GM19239 (cell line): ENCODE measurements around the gene GALNT9.

Experiments used
- DNase-seq: peaks from one replicate; pipeline ENCODE4 v3.0.0; 2011; ENCODE audit warnings: low spot score; ENCODE audit not compliant: insufficient read length
- FAIRE-seq: peaks from 2 replicates; lab custom pipeline; 2011; peaks lifted over from hg19 to GRCh38; lab: Jason Lieb, UNC

The GALNT9 gene

DNA sequence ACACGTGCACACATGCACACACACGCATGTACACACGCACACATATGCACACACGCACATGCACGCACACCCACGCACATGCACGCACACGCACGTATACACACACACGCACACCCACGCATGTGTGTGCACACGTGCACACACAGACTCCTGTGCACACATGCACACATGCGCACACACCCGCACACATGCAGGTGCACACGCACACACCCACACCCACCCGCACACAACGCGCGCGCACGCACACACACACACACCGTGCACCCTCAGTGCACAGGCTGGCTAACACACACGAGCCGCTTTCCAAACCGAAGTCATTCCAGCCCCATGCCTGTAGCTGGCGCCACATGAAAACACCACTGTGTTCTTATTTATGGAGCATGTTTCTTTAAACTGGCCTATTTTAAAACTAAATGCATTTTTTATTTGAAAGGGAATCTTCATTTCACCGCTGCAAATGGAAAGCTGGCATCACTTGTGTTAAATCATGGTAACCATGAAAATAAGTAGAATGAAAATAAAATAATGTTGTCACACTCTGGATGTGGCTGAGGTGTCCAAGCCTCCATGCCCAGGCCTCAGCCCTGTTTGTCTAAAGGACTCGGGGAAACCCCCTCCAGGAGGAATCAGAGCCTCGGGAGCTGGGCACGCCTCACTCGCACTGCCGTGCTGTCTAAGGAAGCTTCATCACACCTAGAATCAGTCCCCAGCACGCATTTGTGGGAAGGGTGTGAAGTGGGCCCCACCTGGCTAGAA lies 45.1 kb downstream of the GALNT9 start:
- DNase-seq, result no peak
- no peak for FAIRE-seq

DNA sequence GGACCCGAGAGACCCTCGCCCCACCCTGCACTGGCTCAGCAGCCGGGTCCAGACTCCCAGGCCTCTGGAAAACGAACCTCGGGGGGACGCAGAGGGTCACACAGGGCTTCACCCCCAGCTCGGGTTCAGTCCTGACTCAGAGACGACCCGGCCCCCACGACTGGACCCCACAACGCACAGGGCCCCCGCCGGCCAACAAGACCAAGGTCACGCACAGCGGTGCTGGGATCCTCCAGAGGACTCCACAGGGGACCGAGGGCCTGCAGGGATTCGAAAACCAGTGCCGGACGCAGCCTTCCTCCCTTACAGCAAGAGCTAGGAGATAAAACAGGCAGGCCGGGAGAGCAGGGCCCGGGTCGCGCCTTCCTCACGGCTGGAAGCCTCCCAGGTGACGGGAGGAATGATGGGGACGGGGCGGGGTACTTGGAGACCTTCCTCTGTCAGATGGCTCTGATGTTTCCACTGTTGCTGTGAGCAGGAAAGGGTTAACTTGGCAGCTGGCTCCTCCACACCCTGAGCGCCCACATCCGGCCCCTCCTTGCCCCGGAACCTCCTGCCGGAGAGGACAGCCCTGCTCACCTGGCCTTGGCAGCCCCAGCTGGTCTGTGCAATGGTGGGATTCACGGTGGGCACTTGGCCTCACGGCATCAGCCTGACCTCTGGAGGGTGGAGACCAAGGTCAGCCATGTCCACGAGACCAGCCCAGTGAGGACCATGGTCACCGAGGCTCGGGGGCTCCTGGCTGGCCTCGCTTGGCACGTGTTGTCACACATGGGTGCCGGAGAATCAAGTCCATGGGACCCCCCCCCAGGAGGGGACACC lies 46.2 kb downstream of the GALNT9 start:
- FAIRE-seq (no peak), DNase-seq (no peak)

DNA sequence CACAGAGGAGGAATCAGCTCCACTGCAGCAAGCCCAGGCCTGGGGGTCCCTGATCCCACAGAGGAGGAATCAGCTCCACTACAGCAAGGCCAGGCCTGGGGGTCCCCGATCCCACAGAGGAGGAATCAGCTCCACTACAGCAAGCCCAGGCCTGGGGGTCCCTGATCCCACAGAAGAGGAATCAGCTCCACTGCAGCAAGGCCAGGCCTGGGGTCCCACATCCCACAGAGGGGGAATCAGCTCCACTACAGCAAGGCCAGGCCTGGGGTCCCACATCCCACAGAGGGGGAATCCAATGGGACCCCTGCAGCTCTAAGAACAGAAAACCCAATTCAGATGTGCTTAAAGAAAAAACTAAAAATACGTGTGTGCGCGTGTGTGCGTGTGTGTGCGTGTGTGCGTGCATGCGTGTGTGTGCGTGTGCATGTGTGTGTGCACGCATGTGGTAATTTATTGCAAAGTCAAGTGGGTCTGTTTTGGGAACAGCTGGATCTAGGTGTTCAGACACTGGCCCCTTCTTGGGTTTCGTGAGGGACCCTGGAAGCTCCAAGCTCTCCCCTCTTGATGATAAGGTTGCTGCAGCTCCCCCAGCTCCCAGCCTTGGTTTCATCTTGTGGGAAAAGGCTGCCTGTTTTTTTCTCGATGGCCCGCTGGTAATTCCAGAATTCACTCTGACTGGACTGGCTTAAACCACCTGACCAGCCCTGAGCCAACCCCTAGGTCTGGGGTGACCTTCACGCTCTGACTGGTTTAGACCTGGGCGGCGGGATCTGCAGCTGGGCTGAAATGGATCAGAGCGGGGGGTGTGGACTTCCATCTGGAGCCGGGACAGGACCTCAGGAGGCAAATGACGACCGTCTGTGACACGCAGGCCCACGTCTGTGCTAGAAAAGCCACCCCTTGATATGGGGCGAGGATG lies 47.1 kb downstream of the GALNT9 start:
- no peak for DNase-seq
- no peak for FAIRE-seq

DNA sequence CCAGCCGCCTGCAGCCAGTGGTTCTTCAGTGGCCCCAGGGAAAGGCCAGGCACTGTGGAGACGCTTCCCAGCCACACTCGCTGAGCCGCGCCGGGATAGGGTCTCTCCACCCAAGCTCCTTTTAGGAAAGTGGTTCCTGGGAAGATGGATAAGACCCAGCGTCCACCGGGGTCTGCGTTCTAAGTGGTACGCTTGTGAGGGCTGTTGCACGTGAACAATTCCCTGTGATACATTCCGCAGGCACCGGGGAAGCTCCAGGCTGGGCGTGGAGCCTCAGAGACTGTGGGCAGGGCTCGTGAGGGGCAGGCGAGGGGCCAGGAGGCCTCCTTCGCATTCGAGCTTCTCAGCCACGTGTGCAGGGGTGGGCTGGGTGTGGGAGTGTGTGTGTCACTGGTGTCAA lies 48.4 kb downstream of the GALNT9 start:
- no peak for DNase-seq
- FAIRE-seq, result no peak

DNA sequence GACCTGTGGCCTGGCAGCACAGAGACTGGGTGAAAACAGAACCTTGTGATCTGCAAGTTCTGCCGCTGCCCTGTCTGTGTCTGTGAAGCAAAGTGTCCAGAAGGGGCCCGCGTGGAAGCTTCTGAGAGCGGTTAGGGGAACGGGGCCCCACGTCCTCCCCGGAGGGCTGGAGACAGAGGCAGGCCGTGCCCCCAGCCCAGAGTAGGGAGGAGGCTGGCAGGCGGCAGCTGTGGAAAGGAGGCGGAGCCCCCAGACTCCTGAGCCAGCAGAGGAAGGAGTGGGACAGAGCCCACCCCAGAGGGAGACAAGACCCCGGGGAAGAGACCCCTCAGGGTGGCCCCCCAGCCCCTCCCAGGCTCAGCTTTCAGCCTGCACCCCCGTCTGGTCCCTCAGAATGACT lies 49.0 kb downstream of the GALNT9 start:
- no peak for DNase-seq
- FAIRE-seq, result no peak

DNA sequence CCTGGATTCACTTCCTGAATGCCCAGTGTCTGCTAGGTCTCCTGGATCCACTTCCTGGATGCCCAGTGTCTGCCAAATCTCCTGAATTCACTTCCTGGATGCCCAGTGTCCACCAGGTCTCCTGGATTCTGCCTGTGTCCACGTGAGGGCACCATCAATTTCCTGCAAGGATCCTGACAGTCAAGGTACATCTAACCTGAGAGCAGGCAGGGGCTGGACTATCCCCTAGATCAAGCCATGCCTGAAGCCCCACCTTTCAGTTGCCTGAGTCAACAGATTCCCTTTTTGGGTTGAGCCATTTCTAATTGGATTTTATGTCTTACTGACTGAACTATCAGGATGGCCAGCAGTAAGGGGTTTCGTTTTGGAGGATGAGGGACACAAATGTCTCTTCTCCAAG lies 49.5 kb downstream of the GALNT9 start:
- no peak for DNase-seq
- no peak for FAIRE-seq

DNA sequence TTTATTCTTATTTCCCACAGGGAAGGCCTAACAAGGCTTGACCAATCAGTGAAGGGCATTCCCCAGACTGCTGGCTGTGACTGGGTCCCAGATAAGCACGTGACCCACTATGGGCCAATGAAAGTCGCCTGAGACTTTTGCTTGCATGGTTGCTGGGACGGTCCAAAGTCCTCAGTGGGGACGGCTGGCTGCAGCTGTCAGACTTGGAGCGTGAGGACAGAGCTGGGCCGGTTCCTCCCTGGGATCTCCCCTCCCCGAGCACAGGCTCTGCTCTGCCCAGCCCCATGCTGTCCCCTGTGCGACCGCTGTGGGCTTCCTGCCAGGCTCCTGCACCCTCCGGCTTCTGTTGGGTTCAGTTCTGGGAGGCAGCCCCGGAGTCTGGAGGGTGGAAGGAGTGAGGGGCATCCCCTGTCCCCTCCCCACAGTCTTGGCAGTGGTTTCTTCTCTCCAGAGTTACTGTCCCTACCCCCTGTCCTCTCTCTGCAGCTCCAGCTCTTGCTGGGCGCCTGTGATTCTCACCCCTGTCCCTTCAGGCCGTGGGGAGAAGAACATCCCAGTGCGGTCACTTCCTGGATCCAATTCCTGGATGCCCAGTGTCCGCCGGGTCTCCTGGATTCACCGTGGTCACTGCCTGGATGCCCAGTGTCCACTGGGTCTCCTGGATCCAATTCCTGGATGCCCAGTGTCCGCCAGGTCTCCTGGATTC lies 50.1 kb downstream of the GALNT9 start:
- DNase-seq, result no peak
- FAIRE-seq, result no peak

DNA sequence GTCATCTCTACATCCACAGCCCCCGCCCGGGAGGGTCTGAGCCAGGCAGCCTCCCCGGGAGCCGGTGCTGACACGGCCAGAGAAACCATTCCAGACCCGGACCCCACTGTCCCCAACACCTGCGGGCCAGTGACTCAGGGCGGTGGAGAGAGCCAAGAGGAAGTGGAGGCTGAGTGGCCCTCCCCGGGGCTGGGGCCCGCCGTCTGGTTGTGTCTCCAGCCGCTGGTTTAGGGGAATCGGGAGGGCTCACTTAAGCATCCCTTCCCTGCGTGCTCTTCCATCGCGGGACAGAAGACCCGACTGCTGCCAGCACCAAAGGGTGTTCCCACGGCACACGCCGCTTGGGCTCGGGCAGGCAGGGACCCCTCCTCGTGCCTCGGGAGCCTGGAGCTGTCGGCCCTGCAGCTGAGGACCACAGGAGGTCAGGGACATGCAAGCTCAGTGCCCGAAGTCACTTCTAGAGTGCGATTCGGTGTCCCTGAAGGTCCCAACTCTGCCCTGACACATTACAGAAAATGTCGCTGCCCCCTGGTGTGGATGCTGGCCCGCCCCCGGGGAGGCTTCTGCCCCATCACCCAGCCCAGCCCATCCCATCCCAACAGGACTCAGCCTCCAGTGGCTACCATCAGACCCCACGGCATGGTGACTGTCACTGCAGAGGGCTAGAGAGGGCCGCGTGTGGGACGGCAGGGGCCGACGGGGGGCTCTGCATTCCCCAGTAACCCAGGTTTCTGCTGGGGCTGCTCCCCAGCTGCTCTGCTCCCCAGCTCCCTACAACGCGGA lies 50.8 kb downstream of the GALNT9 start:
- DNase-seq (no peak), FAIRE-seq (no peak)

DNA sequence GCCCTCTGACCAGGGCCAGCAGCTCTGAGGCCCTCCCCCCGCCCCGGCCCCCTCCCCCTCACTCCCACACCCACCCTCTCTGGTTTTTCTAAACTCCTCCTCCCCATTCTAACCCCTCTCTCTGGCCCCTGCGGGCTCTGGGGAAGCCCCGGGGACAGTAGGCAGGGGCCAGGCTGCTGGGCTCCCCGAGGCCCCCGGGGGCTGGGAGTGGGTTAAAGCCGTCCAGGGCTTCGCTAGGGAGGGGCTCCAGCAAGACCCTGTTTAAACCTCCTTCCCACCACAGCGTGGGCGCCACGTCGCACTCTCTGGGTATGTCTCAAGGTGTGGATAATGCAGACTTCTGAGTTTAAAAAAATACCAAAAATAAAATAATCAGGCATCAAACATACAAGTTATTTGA lies 51.4 kb downstream of the GALNT9 start:
- FAIRE-seq (no peak), DNase-seq (no peak)

DNA sequence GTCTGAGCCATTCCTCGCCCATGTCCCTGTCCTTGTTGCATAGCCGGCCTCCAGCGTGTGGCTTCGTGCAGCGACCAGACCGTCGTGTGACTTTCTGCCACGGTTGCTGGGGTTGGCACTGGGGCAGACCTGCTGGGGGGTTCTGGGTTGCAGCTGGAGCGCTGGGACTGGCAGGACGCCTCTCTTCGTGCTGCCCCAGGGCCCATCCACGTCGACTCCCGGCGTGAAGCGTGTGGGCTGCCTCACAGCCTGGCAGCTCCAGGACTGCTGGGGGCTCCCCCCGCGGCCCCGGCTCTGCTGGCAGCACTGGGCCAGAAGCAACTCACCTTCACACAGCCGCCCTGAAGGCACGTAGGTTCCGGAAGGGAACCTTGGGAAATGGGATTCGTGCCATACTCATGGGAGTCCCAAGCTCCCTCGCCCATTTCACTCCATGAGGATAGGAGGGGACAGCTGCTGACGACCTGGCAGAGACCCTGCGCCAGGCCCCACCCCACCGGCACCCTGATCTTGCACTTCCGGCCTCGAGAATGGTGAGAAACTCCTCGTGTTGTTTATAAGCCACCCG lies 51.9 kb downstream of the GALNT9 start:
- FAIRE-seq (no peak), DNase-seq (no peak)

DNA sequence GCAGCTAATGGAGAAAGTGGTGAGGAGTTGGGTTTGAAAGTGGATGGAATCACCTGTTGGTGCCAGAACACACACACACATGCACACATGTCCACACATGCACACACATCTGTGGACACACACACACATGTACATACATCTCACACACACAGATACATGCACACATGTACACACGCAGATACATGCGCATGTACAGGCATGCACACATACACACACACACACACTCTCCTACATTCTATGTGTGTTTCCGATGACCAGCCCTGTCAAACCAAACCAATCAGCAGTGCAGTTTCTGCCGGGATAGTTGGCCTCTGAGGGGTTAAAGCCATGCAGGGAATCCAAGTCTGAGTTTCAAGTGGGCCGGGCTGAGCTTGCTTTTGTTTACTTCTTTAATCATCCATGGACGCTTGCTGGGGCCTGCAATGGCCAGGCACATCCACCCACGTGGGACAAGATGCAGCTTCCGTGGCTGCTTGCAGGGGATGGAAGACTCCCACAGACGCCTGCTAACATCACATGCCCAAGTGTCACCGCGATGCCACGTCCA lies 52.5 kb downstream of the GALNT9 start:
- no peak for DNase-seq
- no peak for FAIRE-seq

DNA sequence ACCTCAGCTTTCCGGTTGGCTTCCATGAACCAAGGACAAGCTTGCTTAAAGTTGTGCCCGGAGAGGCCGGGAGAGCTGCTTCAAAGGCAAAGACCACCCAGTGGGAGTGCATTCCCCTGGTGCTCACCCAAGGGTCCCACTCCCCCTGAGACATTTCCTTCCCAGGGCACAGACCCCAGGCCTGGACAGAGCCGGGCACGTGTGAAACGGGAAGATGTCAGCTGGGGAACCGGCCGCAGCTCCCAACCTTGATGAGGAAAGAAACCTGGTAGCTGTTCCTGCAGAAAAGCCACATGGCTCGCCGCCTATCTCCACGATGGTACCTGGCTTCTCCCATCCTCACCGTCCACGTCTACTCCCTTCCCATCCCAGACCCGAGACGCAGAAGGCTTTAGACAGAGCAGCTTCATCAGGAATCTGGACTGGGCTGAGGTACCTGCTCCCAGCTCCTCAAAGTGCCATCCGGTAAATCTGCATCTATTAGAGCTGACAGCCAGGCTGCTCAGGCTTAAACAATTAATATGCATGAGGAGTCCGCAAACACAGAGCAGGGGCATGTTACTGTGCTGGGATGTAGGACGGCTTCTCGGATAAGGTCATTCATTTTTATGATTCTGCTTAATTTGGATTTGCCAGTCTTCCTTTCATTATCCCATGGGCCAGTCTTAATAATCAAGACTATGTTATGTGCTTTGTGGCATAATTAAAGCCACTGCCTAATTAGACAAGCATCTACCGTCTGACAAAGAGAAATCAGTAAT lies 53.1 kb downstream of the GALNT9 start:
- FAIRE-seq (no peak), DNase-seq (no peak)

DNA sequence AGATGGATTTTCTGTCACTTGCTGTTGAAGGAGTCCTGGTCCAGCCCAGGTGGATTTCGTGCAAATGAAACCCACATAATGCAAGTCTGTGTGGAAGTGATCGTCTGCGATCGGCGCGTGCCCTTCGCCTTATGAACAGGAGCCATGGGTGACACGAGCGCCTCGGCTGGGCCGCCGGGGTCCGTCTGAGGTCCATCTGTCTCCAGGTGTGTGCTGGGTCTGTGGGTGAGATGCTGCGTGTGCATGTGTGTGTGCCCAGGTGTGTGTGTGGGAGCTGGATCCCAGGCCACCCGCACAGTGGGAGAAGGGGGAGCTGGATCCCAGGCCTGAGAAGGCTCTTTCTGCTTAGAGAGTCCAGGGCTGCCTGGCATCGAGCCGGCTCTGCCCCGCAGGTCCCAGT lies 53.8 kb downstream of the GALNT9 start:
- no peak for FAIRE-seq

DNA sequence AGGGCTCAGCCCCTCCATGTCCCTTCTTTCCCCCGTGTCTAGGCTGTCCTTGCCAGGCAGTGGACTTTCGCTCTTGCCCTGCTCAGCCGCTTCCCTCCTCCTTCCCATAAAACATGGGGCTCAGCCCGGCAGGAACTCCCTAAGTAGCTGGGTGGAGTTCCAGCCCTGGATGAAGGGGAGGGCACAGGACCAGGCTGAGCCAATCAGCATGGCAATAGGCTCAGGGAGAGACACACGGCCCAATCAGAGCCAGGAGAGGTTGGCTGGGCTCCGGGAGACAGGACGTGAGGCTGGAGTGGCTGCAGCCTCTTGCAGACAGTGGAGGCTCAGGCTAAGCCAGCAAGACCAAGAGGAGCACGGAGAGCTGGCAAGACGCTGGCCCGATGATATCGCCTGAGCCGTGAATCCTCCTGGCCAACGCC lies 54.3 kb downstream of the GALNT9 start:
- DNase-seq (no peak), FAIRE-seq (no peak)

More for the DNA sequence above, 53.8 kb downstream of the GALNT9 start:
- DNase-seq, result no peak

DNA sequence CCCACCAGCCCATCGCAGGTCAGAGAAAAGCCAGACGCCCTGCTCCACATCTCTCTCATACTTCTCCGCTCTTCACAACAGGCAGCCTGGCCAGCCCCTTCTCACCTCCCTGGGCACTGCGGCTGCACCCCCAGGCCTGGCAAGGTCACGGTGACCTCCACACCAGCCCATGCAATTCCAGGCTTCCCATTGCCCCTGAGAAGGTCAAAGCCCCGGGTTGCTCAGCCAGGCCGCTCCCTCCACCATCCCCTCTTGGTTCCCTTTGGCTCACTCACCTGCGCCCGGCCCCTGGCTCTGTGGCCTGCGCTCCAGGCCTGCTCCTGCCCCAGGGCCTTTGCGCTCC lies 55.4 kb downstream of the GALNT9 start:
- no peak for FAIRE-seq
- DNase-seq, result no peak

DNA sequence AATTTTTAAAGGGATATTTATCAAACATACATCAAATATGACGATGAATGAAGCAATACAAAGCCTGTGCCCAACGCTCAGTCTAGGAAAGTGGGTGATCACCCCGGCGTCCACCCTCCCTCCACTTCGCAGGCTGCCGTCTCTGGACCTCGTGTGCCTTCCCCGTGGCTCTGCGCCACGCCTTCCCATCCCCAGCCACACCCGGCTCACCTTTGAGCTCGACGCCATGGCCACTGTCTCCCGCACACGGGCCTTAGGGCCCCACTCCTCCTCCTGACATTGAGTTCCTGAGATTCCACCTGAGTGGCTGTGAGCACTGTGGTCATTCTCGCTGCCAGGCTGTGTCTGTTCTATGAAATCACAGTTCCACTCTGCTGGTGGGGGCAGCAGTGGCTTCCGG lies 56.7 kb downstream of the GALNT9 start:
- no peak for DNase-seq
- FAIRE-seq, result no peak

DNA sequence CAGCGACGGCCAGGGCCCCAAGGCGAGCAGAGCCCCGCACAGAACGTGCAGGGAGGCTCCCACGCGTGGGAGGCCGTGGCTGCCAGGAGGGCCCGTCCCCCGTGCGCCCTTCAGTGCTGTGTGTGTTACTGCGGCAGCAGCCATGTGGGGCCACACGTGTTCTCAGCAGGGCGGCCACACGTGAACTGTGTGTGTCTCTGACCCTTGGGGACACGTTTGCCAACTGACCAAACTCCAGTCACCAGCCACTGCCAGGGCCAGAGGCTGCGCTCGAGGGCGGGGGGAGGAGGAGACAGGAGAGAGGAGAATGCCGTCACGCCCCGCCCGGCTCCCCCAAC lies 57.7 kb downstream of the GALNT9 start:
- no peak for DNase-seq
- no peak for FAIRE-seq
